Fibroblast of lung (primary cell): ENCODE data around the gene SGPL1.

Experiments
- CTCF ChIP-seq, 2 donors: IDR thresholded peaks in 1 of 2; conservative IDR thresholded peaks in 1 of 2; 1 replicate in 1 of 2; 2 replicates in 1 of 2; pipeline ENCODE4 v1.5.1; 2011 to 2012; ENCODE audit warnings: low read length in 2 of 2, control low read depth in 1 of 2, inconsistent platforms in 1 of 2, low read depth in 1 of 2, mild to moderate bottlenecking in 1 of 2
- EZH2 ChIP-seq: IDR thresholded peaks from 2 replicates; pipeline ENCODE4 v1.5.1; 2012; ENCODE audit warnings: low read length, control low read depth, mild to moderate bottlenecking; ENCODE audit errors: missing control alignments

GRCh38 chr10:70914316-70914864 is 98.6 kb downstream of the SGPL1 start:
- TF ChIP-seq EZH2 (no peak), CTCF (conservative IDR thresholded peaks at IDR 0.05 in 1 of 2, IDR thresholded peaks at IDR 0.05 in 1 of 2; ENCODE audit: low read depth in 1 of 2, low read length in 2 of 2) (no peak)
